HUES48 (cell line): ENCODE measurements around the gene SOBP.
"Not testable (repeated sequence)": the region's sequence is repeated elsewhere in the genome, so short reads cannot be mapped to it uniquely, and the experiment has no call there.

Experiments
- H3K27ac ChIP-seq: one replicate; pipeline ENCODE4 v1.7.0; 2013; ENCODE audit warnings: low read depth, low read length, inconsistent platforms
- H3K27me3 ChIP-seq: 2 replicates; pipeline ENCODE4 v1.6.1; 2013; ENCODE audit warnings: mild to moderate bottlenecking, low read length; ENCODE audit not compliant: control insufficient read depth, insufficient read depth
- H3K36me3 ChIP-seq: 2 replicates; pipeline ENCODE4 v1.6.1; 2013; ENCODE audit warnings: low read length; ENCODE audit not compliant: control insufficient read depth, insufficient read depth
- H3K4me1 ChIP-seq: 2 replicates; pipeline ENCODE4 v1.6.1; 2013; ENCODE audit warnings: mild to moderate bottlenecking, low read length; ENCODE audit not compliant: control insufficient read depth, insufficient read depth
- H3K4me3 ChIP-seq: 2 replicates; pipeline ENCODE4 v1.5.1; 2013; ENCODE audit warnings: mild to moderate bottlenecking, low read depth, low read length
- H3K9ac ChIP-seq: 2 replicates; pipeline ENCODE4 v1.6.1; 2013; ENCODE audit warnings: mild to moderate bottlenecking, low read depth, low read length, moderate library complexity
- H3K9me3 ChIP-seq: 2 replicates; pipeline ENCODE4 v1.6.1; 2013; ENCODE audit warnings: low read length; ENCODE audit not compliant: control insufficient read depth, insufficient read depth

Gene SOBP

GRCh38 chr6:107459283-107460082, 30.4 kb upstream of the SOBP start, which contains the start of gene PDSS2:
PDSS2 (minus strand) TSS chr6:107459564; CDS start chr6:107459285, 279 bp downstream.
- Histone ChIP-seq H3K9me3 (no peaks in the 10 kb centered on the region), H3K27me3 (no peaks in the 10 kb centered on the region), H3K27ac (peak within 1 kb of the TSS; percentile 82), H3K4me3 (peak within 1 kb of the TSS; percentile 89), H3K36me3 (no peaks in the 10 kb centered on the region), H3K4me1 (peaks cover 5% of the 10 kb centered on the region; the same call in 1 of the 2 replicates), H3K9ac (peak within 1 kb of the TSS; percentile 71)

GRCh38 chr6:107460083-107460631, 29.8 kb upstream of the SOBP start:
- peaks cover 5% of the 10 kb centered on the region; the same call in 1 of the 2 replicates for H3K4me1 ChIP-seq
- peak overlapping the region; percentile 44 for H3K27ac ChIP-seq
- H3K9ac ChIP-seq: peak overlapping the region; percentile 63
- no peaks in the 10 kb centered on the region for H3K9me3 ChIP-seq
- H3K4me3 ChIP-seq: peak overlapping the region; percentile 89
- no peaks in the 10 kb centered on the region for H3K27me3 ChIP-seq
- no peaks in the 10 kb centered on the region for H3K36me3 ChIP-seq

- Histone ChIP-seq H3K36me3 (no peaks in the 10 kb centered on the region), H3K9me3 (no peaks in the 10 kb centered on the region), H3K4me3 (no peak overlapping the region), H3K27me3 (no peaks in the 10 kb centered on the region), H3K4me1 (peaks cover 8% of the 10 kb centered on the region), H3K9ac (no peak overlapping the region), H3K27ac (no peak overlapping the region)
These were observed 23.9 kb upstream of the SOBP start for GRCh38 chr6:107466062-107466461.

GRCh38 chr6:107470364-107470763, 19.6 kb upstream of the SOBP start:
- no peaks in the 10 kb centered on the region for H3K9me3 ChIP-seq
- H3K36me3 ChIP-seq: no peaks in the 10 kb centered on the region
- H3K4me1 ChIP-seq: peaks cover 14% of the 10 kb centered on the region
- H3K9ac ChIP-seq: no peak overlapping the region
- no peaks in the 10 kb centered on the region for H3K27me3 ChIP-seq
- H3K4me3 ChIP-seq: no peak overlapping the region
- no peak overlapping the region for H3K27ac ChIP-seq

GRCh38 chr6:107473660-107474059, 16.3 kb upstream of the SOBP start:
- Histone ChIP-seq H3K9ac (no peak overlapping the region), H3K27ac (no peak overlapping the region), H3K36me3 (no peaks in the 10 kb centered on the region), H3K4me3 (no peak overlapping the region), H3K27me3 (no peaks in the 10 kb centered on the region), H3K9me3 (no peaks in the 10 kb centered on the region), H3K4me1 (peaks cover 6% of the 10 kb centered on the region; the same call in 1 of the 2 replicates)

- not testable (repeated sequence) for H3K9me3 ChIP-seq, H3K27ac ChIP-seq, H3K9ac ChIP-seq, H3K4me1 ChIP-seq, H3K36me3 ChIP-seq, H3K4me3 ChIP-seq, H3K27me3 ChIP-seq
These were observed 14.6 kb upstream of the SOBP start for GRCh38 chr6:107475360-107475759.

GRCh38 chr6:107475826-107476225, 14.1 kb upstream of the SOBP start:
- not testable (repeated sequence) for H3K27ac ChIP-seq, H3K9ac ChIP-seq, H3K4me1 ChIP-seq, H3K36me3 ChIP-seq, H3K9me3 ChIP-seq, H3K27me3 ChIP-seq, H3K4me3 ChIP-seq

GRCh38 chr6:107479089-107479690, 10.7 kb upstream of the SOBP start:
- H3K27ac ChIP-seq: no peak overlapping the region
- H3K27me3 ChIP-seq: no peaks in the 10 kb centered on the region
- H3K4me1 ChIP-seq: no peaks in the 10 kb centered on the region
- H3K9ac ChIP-seq: no peak overlapping the region
- no peaks in the 10 kb centered on the region for H3K9me3 ChIP-seq
- H3K4me3 ChIP-seq: no peak overlapping the region
- no peaks in the 10 kb centered on the region for H3K36me3 ChIP-seq

GRCh38 chr6:107485157-107485556, 4.8 kb upstream of the SOBP start:
- Histone ChIP-seq H3K36me3 (no peaks in the 10 kb centered on the region), H3K9ac (no peak overlapping the region), H3K4me3 (no peak overlapping the region), H3K9me3 (no peaks in the 10 kb centered on the region), H3K27ac (no peak overlapping the region), H3K27me3 (peaks cover 33% of the 10 kb centered on the region), H3K4me1 (no peaks in the 10 kb centered on the region)

GRCh38 chr6:107488174-107488874, 1.6 kb upstream of the SOBP start:
- no peak overlapping the region for H3K9ac ChIP-seq
- peaks cover 18% of the 10 kb centered on the region for H3K4me1 ChIP-seq
- peaks cover 62% of the 10 kb centered on the region for H3K27me3 ChIP-seq
- no peak overlapping the region for H3K27ac ChIP-seq
- peak overlapping the region; percentile 79 for H3K4me3 ChIP-seq
- H3K9me3 ChIP-seq: no peaks in the 10 kb centered on the region
- H3K36me3 ChIP-seq: no peaks in the 10 kb centered on the region
